ENCODE data around the gene ETAA1. TPM values are rescaled to one million over a fixed set of nuclear protein-coding genes. Genes with fewer than 3 reads are reported as not detected.

ETAA1 gene
- total and polyA plus RNA-seq, 2 of the 8 experiments (the other 6 are each of a cell fraction or from before 2014, with no cell fraction given), result 5.9 to 27.1 TPM

GRCh38 chr2:67399831-67400489 lies 2.8 kb downstream of the ETAA1 start (continued):
- TF ChIP-seq PHF8 (conservative IDR thresholded peaks at IDR 0.05; ENCODE audit: low read depth, low read length), result no peak
- TF ChIP-seq SAP30 (IDR thresholded peaks at IDR 0.05; ENCODE audit: insufficient read depth, insufficient replicate concordance, low read length), result no peak
- no peak for TF ChIP-seq ATF3 (IDR thresholded peaks at IDR 0.05; ENCODE audit: insufficient read depth, low read depth, low read length)

Data from H1 (cell line).